DMS153 treated with DMSO at 0.1 percent for 48 hours (cell line): ENCODE measurements around the gene LARGE1.
A peak's percentile ranks its signal among the peaks of the same experiment; 100 is the strongest.

ENCODE experiments used
- DNase-seq: peaks from one replicate; lab custom pipeline; 2025; ENCODE audit not compliant: unreplicated experiment; lab: John Stamatoyannopoulos, UW

Gene LARGE1

GRCh38 chr22:33914131-33914530 lies 6.1 kb downstream of the LARGE1 start:
- no peak for DNase-seq

GRCh38 chr22:33913188-33913587 lies 7.1 kb downstream of the LARGE1 start:
- no peak for DNase-seq

GRCh38 chr22:33909911-33910310 lies 10.4 kb downstream of the LARGE1 start:
- no peak for DNase-seq

GRCh38 chr22:33909075-33909458 lies 11.2 kb downstream of the LARGE1 start:
- no peak for DNase-seq

DNA sequence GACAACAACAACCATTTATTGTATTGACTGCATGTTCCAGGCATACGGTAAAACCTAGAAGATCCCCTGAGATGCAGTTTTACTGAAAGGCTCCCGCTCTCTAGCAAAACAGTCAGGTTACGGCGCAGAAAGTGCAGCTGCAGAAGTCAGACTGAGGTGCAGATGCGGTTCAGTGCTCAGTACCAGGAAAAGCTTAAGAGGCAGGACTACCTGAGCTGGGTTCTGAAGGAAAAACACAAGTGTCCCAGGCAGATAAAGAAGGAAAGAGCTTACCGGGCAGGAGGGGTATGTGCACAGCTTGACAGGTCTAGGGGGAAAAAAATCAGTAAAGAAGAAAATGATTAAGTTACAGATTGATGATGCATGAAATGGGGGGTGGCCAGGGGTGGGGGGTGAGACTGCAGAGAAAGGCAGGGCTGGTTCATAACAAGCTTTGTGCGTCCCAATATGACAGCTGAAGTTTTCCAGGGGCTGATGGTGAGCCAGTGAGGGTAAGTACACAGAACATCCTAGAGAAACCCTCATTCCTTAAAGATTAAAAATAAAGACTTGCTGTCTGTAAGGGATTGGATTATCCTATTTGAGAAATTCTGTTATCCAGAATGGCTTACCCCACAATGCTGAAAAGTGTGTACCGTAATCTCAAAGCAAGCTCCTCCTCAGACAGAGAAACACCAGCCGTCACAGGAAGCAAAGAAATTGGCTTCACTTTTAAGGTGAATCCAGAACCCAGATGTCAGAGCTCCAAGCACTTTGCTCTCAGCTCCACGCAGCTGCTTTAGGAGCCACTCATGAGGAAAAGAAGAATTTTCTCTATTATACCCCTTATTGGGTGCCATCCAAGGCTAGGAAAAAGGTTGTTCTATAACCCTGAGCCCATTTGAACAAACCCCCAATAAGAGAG lies 11.9 kb downstream of the LARGE1 start:
- DNase-seq, result no peak

DNA sequence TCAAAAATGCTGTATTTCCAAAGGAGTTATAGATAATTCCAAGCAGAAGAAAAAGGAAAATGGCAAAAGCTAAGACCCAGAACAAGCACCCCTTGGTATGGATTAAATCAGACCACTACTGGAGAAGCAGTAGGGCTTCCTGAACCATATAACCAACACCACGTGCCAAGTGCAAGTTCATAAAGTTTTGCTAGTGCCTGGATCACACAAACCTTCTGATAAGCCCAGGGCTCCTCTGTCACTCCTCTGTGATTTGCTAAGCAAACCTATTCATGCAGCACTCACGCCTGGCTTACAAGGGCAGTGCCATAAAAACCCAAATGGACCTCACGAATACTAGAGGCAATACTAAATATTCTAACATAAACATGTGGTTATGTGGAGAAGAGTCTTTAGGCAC lies 13.3 kb downstream of the LARGE1 start:
- DNase-seq, result no peak

DNA sequence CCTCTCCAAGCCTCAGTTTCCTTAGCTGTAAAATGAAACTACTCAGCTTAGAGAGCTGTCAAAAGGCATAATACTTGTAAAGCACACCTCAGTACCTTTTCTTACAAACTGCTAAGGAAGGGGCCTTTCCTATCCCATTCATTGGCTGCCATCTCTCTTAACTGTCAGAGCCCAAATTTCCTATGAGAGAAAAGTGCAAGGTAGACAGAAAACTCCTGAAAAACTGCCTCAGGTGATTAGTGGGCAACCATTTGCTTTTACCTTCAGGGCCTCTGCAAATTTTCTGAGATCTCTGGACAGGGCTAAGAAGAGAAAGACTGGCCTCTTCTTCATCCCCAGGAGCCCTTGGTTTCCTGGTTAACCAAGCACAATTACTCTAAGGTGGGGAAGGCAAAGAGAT lies 13.8 kb downstream of the LARGE1 start:
- no peak for DNase-seq

DNA sequence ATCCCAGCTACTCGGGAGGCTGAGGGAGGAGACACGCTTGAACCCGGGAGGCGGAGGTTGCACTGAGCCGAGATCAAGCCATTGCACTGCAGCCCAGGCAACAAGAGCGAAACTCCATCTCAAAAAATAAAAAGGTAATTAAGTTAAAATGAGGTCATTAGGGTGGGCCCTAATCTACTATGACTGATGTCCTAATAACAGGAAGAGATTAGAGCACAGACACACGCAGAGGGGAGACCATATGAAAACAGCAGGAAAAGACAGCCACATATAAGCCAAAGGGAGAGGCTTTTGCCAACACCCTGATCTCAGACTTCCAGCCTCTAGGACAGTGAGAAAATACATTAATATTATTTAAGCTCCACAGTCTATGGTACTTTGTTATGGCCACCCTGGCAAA lies 17.3 kb downstream of the LARGE1 start:
- DNase-seq, result no peak

DNA sequence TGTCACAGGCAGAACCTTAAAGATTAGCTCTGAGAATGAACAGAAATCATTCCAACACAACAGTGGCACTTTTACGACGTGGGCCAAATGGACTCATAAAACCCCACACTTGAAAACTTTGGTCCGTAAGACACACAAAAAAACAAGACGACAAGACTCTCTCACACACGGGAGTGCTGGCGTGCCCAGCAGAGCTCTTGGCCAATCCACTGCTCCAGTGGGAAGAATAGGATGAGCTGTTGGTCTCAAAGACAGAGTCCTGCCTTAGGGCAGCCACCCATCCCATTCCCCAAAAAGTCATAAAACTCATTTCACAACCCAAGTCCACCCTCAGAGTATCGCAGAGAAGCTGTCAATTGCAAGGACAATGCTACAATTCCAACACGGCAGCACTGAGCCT lies 18.2 kb downstream of the LARGE1 start:
- no peak for DNase-seq

DNA sequence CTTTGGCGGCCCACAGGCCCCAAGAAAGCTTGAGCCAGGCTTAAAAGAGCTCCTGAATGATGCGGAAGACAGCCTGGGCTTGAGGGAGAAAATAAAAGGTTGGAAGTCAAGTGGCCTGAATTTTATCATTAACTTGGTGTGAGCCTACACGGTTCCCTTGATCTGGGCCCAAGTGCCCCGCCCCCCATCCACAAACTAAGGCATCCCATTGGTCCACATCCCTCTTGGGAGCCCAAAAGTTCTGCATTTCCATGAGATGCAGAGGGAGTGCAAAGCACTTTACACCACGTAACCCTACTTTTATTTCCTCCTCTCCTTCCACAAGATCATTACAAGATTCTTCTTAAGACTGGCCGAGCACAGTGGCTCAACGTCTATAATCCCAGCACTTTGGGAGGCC lies 22.2 kb downstream of the LARGE1 start:
- DNase-seq, result no peak

DNA sequence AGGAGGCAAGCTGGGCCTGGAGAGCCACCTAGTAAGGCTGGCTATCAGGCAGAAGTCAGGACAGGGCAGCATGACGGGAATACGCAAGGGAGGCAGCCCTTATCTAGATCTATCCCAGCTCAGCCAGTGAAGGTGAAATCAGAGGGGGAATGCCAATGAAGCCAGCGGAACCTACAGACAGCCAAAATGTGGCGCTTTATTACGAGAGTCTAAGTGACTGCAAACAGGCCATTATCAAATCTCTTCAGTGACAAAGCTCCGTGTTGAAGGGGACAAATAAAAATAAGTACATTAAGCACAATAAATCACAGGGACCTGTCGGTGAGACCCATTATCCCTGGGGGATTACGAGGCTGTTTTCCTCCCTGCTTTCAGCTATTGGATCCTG lies 22.8 kb downstream of the LARGE1 start:
- DNase-seq, result peak; percentile 81

DNA sequence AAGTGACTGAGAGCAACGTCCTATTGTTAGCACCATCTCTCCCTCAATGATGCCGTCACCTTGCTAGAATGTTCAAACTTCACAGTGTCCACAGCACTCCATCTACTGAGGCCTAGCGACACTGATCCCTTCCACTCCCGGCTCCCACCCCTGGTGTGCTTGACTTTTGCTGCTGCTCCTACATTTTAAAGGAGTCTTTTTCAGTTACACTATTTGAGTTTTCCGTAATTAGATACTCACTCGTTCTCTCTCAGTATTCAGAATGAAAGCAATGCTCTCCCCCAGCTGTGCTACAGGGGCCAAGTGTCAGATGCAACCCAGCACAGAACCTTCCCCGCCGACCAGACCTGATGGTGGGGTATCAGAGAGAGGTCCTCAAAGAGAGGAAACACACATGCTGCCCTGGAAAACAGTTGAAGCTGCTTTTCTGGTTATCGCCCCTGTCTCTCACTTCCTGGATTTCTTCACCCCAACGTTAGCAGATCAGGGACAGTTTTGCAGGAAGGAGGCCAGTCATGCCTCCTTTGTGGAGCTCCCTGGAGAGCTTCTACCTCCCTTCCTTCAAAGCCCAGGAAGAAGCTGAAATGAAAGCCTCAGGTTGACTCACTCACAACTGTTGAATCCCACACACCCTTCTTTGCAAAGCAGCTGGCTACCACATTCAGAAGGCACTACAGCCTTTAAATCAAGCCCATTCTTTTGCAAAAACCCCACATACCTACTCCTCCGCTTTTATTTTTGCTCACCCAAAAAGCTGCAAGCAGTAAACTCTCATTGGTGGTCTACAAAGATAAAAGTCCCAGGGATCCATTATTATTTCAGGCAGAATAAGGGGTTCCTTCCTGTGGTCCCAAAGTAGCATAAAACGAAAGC lies 23.5 kb downstream of the LARGE1 start:
- no peak for DNase-seq

GRCh38 chr22:33896154-33896553 lies 24.1 kb downstream of the LARGE1 start:
- DNase-seq, result no peak

DNA sequence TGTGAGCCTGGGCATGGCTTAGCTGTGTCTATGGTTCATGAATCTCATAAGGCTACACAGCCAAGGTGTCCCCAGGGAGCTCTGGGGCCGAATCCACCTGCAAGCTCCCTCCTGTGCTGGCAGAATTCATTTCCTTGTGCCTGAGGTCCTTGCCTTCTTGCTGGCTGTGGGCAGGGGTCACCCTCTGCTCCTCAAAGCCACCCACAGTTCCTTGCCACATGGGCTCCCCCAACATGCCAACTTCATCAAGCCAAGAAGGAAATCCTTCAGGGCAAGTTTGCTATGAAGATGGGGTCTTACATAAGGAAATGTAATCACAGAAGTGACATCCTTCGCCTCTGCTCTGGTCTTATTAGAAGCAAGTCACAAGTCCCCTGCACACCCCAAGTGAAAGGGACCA lies 24.8 kb downstream of the LARGE1 start:
- DNase-seq, result no peak

- no peak for DNase-seq
Measured at GRCh38 chr22:33894515-33894914, 25.8 kb downstream of the LARGE1 start.

GRCh38 chr22:33894036-33894435 lies 26.2 kb downstream of the LARGE1 start:
- DNase-seq, result no peak

- DNase-seq, result no peak
Measured at GRCh38 chr22:33893512-33893911, 26.8 kb downstream of the LARGE1 start.

DNA sequence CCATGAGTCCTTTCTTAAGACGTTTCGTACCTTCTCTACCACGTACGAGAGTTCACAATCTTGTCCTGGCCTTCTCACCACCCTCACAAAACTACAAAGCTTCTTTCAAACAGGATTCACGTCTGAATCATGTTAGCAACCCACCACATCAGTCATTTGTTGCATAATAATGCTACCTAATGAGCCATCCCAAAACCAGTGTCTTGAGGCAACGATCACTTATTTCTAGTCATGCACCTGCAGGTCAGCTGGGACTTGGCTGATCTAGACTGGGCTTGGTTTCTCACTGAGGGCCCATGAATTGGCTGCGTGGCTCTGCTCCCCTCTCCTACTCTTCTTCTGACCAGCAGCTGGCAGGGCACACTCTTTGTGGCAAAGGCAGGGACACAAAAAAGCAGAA lies 28.3 kb downstream of the LARGE1 start:
- DNase-seq, result no peak

DNA sequence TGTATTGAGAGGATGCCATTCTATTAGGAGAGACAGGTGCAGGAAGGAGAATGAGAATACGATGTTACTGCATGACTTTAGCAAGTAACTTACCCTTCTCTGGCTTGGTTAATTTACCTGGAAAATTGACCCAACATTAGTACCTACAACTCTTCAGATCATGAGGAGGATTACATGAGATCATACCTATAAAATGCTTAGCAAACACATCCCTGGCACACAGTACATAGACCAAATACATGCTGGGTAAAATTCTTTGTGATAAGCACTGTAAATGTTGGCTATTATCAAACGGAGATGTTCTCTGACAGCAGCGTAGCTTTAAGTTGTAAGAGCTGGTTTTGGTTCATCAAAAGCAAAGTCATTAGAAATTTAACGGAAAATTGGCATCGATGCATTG lies 28.8 kb downstream of the LARGE1 start:
- DNase-seq, result no peak

DNA sequence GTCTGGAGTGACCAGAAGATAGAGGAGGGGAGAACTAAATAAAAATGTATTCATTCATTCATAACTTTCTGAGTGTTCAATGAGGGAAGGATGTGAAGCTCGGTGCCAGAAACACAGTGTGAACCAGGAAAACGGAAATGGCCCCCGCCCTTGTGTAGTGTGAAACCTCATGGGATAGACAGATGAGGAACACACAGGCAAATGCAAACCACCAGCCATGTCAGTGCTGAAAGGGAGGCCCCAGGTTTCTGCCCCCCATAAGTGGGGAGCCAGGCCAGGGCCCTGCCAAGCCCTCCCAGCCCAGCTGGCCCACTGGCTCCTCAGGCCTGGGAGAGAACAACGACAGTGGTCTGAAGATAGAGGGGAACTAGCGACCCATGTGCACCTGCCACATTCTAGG lies 30.5 kb downstream of the LARGE1 start:
- no peak for DNase-seq

DNA sequence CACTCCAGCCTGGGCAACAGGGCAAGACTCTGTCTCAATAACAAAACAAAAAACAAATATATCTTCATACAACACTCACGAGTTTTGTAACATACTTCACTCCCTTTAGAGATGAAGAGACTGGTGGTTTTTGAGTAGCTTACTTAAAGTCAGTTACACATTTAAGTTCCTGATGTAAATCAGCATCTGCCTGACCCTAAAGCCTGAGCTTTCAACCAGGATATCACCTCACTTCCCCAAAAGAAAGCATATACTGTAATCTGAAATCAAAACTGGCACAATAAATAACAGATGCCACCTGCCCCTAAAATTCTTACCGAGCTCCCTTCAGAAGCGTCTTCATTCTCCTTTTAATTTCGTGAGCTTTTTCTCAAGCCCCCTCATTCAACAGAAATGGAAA lies 31.5 kb downstream of the LARGE1 start:
- no peak for DNase-seq

DNA sequence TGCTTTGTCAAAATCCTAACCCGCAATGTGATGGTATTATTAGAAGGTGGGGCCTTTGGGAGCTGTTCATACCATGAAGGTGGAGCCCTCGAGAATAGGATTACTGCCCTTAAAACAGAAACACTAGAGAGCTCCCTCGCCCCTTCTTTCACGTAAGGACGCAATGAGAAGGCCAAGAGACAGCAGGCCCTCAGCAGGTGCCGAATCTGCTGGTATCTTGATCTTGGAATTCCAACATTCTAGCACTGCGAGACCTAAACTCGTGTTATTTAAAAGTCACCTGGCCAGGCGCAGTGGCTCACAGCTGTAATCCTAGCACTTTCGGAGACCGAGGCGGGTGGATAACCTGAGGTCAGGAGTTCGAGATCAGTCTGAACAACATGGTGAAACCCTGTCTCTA lies 33.1 kb downstream of the LARGE1 start:
- no peak for DNase-seq
